ENCODE results near the gene TTC4. TPM values are rescaled to one million over a fixed set of nuclear protein-coding genes. Genes with fewer than 3 reads are reported as not detected.

The TTC4 gene
- total RNA-seq, 1 donor: 27.9 TPM

DNA sequence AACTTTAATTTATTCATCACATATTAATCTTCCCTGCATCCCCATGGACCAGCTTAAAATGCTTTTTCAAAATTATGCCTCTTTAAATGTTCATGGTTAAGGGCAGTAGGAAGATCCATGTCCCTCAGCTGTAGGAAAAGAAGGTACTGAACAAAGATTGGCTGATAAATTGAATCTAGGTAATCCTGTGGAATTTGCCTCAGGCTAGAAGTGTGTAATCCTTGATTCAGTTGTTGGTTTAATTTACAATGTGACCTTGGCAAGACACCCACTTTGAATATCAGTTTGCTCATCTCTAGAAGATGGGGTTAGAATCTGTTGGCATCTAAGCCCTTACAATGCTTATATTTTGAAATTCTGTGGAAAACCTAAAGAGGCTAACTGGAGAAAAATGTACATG lies 6.1 kb downstream of the TTC4 start:
- DNase-seq (ENCODE audit: insufficient read length, low spot score, missing footprints): no peak
- H3K4me2 ChIP-seq (ENCODE audit: insufficient read depth, low read length): no peak overlapping the region
- peaks cover 79% of the 10 kb centered on the region for H3K36me3 ChIP-seq (ENCODE audit: insufficient read depth, low read length)
- no peak overlapping the region for H2AFZ ChIP-seq (ENCODE audit: low read length)
- H3K9me3 ChIP-seq (ENCODE audit: low read depth, low read length): no peaks in the 10 kb centered on the region
- no peak overlapping the region for H3K27ac ChIP-seq (ENCODE audit: low read depth, low read length)
- H3K4me3 ChIP-seq (ENCODE audit: insufficient read depth, low read length): no peak overlapping the region
- no peaks in the 10 kb centered on the region for H3K27me3 ChIP-seq (ENCODE audit: insufficient read depth, low read length)
- peaks cover 3% of the 10 kb centered on the region for H3K4me1 ChIP-seq (ENCODE audit: insufficient read depth, low read length)
- no peaks in the 10 kb centered on the region for H4K20me1 ChIP-seq (ENCODE audit: insufficient read depth, low read length)
- peaks cover 22% of the 10 kb centered on the region for H3K79me2 ChIP-seq (ENCODE audit: insufficient read depth, low read length)
- TF ChIP-seq, protein P1, sequence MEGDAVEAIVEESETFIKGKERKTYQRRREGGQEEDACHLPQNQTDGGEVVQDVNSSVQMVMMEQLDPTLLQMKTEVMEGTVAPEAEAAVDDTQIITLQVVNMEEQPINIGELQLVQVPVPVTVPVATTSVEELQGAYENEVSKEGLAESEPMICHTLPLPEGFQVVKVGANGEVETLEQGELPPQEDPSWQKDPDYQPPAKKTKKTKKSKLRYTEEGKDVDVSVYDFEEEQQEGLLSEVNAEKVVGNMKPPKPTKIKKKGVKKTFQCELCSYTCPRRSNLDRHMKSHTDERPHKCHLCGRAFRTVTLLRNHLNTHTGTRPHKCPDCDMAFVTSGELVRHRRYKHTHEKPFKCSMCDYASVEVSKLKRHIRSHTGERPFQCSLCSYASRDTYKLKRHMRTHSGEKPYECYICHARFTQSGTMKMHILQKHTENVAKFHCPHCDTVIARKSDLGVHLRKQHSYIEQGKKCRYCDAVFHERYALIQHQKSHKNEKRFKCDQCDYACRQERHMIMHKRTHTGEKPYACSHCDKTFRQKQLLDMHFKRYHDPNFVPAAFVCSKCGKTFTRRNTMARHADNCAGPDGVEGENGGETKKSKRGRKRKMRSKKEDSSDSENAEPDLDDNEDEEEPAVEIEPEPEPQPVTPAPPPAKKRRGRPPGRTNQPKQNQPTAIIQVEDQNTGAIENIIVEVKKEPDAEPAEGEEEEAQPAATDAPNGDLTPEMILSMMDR (IDR thresholded peaks at IDR 0.05; ENCODE audit: extremely low read depth, low read depth, low read length): no peak

DNA sequence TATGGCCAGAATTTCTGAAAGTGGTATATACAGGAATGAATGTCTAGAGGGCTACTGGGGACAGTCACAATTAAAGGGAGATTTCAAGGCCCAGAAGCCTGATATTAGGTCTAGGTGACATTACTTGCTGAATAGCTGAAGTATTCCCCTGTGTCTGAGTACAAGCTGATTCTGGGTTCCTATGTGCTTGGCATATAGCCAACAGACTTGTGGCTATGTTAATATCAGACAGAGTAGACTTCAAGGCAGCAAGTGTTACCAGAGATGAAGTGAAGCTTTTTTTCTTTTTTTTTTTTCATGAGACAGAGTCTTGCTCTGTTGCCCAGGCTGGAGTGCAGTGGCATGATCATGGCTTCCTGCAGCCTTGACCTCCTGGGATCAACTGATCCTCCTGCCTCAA lies 8.3 kb downstream of the TTC4 start:
- peaks cover 75% of the 10 kb centered on the region for H3K36me3 ChIP-seq (ENCODE audit: insufficient read depth, low read length)
- no peak for DNase-seq (ENCODE audit: insufficient read length, low spot score, missing footprints)
- no peak overlapping the region for H3K27ac ChIP-seq (ENCODE audit: low read depth, low read length)
- H3K4me2 ChIP-seq (ENCODE audit: insufficient read depth, low read length): no peak overlapping the region
- H3K4me3 ChIP-seq (ENCODE audit: insufficient read depth, low read length): no peak overlapping the region
- H3K9me3 ChIP-seq (ENCODE audit: low read depth, low read length): no peaks in the 10 kb centered on the region
- H3K27me3 ChIP-seq (ENCODE audit: insufficient read depth, low read length): no peaks in the 10 kb centered on the region
- no peaks in the 10 kb centered on the region for H3K4me1 ChIP-seq (ENCODE audit: insufficient read depth, low read length)
- H3K79me2 ChIP-seq (ENCODE audit: insufficient read depth, low read length): peaks cover 4% of the 10 kb centered on the region
- H2AFZ ChIP-seq (ENCODE audit: low read length): no peak overlapping the region
- TF ChIP-seq, protein P1 (IDR thresholded peaks at IDR 0.05; ENCODE audit: extremely low read depth, low read depth, low read length): no peak
- no peaks in the 10 kb centered on the region for H4K20me1 ChIP-seq (ENCODE audit: insufficient read depth, low read length)

DNA sequence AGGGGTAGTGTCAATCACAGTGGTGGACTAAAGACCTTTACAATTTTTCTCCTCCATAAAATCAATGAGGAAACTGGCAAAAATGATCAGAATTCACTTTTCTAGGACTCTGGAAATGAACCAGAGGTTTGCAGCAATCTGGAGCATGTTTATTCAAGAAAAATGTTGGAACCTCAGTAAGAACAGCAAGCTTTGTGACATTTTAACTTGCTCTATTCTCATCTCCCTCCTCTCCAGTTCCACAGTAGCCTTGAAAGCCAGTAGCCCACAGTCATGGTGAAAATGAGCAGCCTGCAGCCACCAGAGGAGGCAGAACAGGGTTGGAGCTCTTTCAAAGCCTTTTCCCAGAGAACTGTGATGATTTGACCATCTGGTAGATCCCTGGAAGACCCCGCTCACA lies 9.1 kb downstream of the TTC4 start:
- Histone ChIP-seq H3K9me3 (ENCODE audit: low read depth, low read length) (no peaks in the 10 kb centered on the region), H3K79me2 (ENCODE audit: insufficient read depth, low read length) (no peaks in the 10 kb centered on the region), H4K20me1 (ENCODE audit: insufficient read depth, low read length) (no peaks in the 10 kb centered on the region), H3K27ac (ENCODE audit: low read depth, low read length) (no peak overlapping the region), H3K4me3 (ENCODE audit: insufficient read depth, low read length) (no peak overlapping the region), H3K36me3 (ENCODE audit: insufficient read depth, low read length) (peaks cover 69% of the 10 kb centered on the region), H3K4me1 (ENCODE audit: insufficient read depth, low read length) (no peaks in the 10 kb centered on the region), H2AFZ (ENCODE audit: low read length) (no peak overlapping the region), H3K4me2 (ENCODE audit: insufficient read depth, low read length) (no peak overlapping the region), H3K27me3 (ENCODE audit: insufficient read depth, low read length) (no peaks in the 10 kb centered on the region)
- TF ChIP-seq, protein P1 (IDR thresholded peaks at IDR 0.05; ENCODE audit: extremely low read depth, low read depth, low read length): no peak
- DNase-seq (ENCODE audit: insufficient read length, low spot score, missing footprints): no peak

DNA sequence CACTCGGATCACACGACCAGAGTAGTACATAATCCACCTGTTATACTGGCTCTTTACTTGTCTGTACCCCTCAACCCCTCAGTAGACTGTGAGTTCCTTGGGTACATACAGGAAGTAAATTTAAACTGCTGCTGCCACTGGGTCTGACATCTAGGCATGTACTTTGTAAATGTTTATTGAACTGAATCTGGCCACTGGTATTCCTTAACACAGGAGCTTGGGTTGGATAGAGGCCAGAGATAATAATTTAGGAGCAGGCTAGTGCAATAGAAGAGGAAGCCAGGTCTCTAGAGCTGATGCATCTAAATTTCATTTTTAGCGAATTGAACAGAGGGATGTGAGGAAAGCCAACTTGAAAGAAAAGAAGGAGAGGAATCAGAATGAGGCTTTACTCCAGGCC lies 12.4 kb downstream of the TTC4 start:
- no peaks in the 10 kb centered on the region for H3K4me1 ChIP-seq (ENCODE audit: insufficient read depth, low read length)
- peaks cover 73% of the 10 kb centered on the region for H3K36me3 ChIP-seq (ENCODE audit: insufficient read depth, low read length)
- H3K4me3 ChIP-seq (ENCODE audit: insufficient read depth, low read length): no peak overlapping the region
- H2AFZ ChIP-seq (ENCODE audit: low read length): no peak overlapping the region
- H4K20me1 ChIP-seq (ENCODE audit: insufficient read depth, low read length): peaks cover 2% of the 10 kb centered on the region
- DNase-seq (ENCODE audit: insufficient read length, low spot score, missing footprints): no peak
- no peak overlapping the region for H3K27ac ChIP-seq (ENCODE audit: low read depth, low read length)
- no peak overlapping the region for H3K4me2 ChIP-seq (ENCODE audit: insufficient read depth, low read length)
- no peaks in the 10 kb centered on the region for H3K79me2 ChIP-seq (ENCODE audit: insufficient read depth, low read length)
- TF ChIP-seq, protein P1 (IDR thresholded peaks at IDR 0.05; ENCODE audit: extremely low read depth, low read depth, low read length): no peak
- H3K9me3 ChIP-seq (ENCODE audit: low read depth, low read length): no peaks in the 10 kb centered on the region
- H3K27me3 ChIP-seq (ENCODE audit: insufficient read depth, low read length): no peaks in the 10 kb centered on the region
